OCI-LY7 (cell line): ENCODE results near the gene RAD51B. TPM values are rescaled to one million over a fixed set of nuclear protein-coding genes. Genes with fewer than 3 reads are reported as not detected.

Experiments
- BruUV-seq: library from RNA; stranded (reverse); fragments of 400-500 nt; replicated peaks from 2 replicates; lab custom pipeline; 2021; lab: Mats Ljungman, UMichigan
- CTCF ChIA-PET: fragments of 300-600 bp; sonication (Branson Sonifier 250); formaldehyde crosslinking; loops from one replicate; lab custom pipeline; 2022; ENCODE audit warnings: antibody characterized with exemption; ENCODE audit not compliant: unreplicated experiment; lab: Charles Lee
- POLR2A ChIA-PET: fragments of 300-600 bp; sonication (Branson Sonifier 250); formaldehyde crosslinking; loops from one replicate; lab custom pipeline; 2022; ENCODE audit warnings: antibody characterized with exemption; lab: Charles Lee
- DNase-seq: peaks from one replicate; pipeline ENCODE4 v3.0.0-alpha.2; 2015; ENCODE audit warnings: low spot score
- H2AFZ ChIP-seq: fragments of 200-600 bp; sonication (generic), shearing (Covaris generic); 2 replicates; pipeline ENCODE4 v1.6.1; 2014; ENCODE audit warnings: mild to moderate bottlenecking, antibody characterized with exemption, low read length, moderate library complexity
- H3K27ac ChIP-seq: fragments of 200-600 bp; sonication (generic); 2 replicates; pipeline ENCODE4 v1.5.1; 2014; ENCODE audit warnings: mixed run types, low read depth, mild to moderate bottlenecking, moderate library complexity, low read length, inconsistent platforms; ENCODE audit not compliant: poor library complexity, severe bottlenecking
- H3K36me3 ChIP-seq: fragments of 200-600 bp; sonication (generic); 2 replicates; pipeline ENCODE4 v1.6.1; 2014; ENCODE audit warnings: mild to moderate bottlenecking, antibody characterized with exemption, low read length, moderate library complexity, mixed read lengths; ENCODE audit not compliant: insufficient read depth
- H3K4me1 ChIP-seq: fragments of 200-600 bp; sonication (generic); 2 replicates; pipeline ENCODE4 v1.5.1; 2014; ENCODE audit warnings: mild to moderate bottlenecking, low read length; ENCODE audit not compliant: insufficient read depth, poor library complexity, severe bottlenecking
- H3K4me2 ChIP-seq: fragments of 200-600 bp; sonication (generic); 2 replicates; pipeline ENCODE4 v1.6.1; 2014; ENCODE audit warnings: mild to moderate bottlenecking, low read length
- H3K4me3 ChIP-seq: fragments of 200-600 bp; sonication (generic); 2 replicates; pipeline ENCODE4 v1.5.1; 2014; ENCODE audit warnings: mild to moderate bottlenecking, low read depth, low read length; ENCODE audit not compliant: poor library complexity, severe bottlenecking
- H3K79me2 ChIP-seq: fragments of 200-600 bp; sonication (generic); 2 replicates; pipeline ENCODE4 v1.6.1; 2016; ENCODE audit warnings: low read depth, mild to moderate bottlenecking, low read length, moderate library complexity, mixed read lengths; ENCODE audit not compliant: insufficient read depth
- H3K9me2 ChIP-seq: fragments of 200-600 bp; sonication (generic); 2 replicates; pipeline ENCODE4 v1.6.1; 2016; ENCODE audit warnings: mild to moderate bottlenecking, low read length, mixed read lengths; ENCODE audit not compliant: insufficient read depth
- H3K9me3 ChIP-seq: fragments of 200-600 bp; sonication (generic); 2 replicates; pipeline ENCODE4 v1.6.1; 2014; ENCODE audit warnings: mild to moderate bottlenecking, mixed run types, low read length, mixed read lengths
- H4K20me1 ChIP-seq: fragments of 200-600 bp; sonication (generic); 2 replicates; pipeline ENCODE4 v1.6.1; 2014; ENCODE audit warnings: mild to moderate bottlenecking, antibody characterized with exemption, low read length, moderate library complexity, mixed read lengths; ENCODE audit not compliant: insufficient read depth
- CTCF ChIP-seq: fragments of 200-600 bp; sonication (generic); conservative IDR thresholded peaks from 2 replicates; pipeline ENCODE4 v1.5.1; 2014; ENCODE audit warnings: mild to moderate bottlenecking, antibody characterized with exemption, low read length, moderate library complexity, mixed read lengths
- EZH2phosphoT487 ChIP-seq: fragments of 200-600 bp; sonication (generic); IDR thresholded peaks from 2 replicates; pipeline ENCODE4 v1.6.1; 2018; ENCODE audit warnings: low read depth, borderline replicate concordance, mild to moderate bottlenecking, mixed run types, antibody characterized with exemption, low read length, moderate library complexity, mixed read lengths
- intact Hi-C: fragments of 100-400 bp; cut with micrococcal nuclease; formaldehyde crosslinking; loops from one replicate; pipeline ENCODE4 v1.10.0; 2022; ENCODE audit not compliant: unreplicated experiment
- total RNA-seq, 2 experiments: library from RNA; depleted of rRNA in 1 of 2; stranded (reverse); fragments of >200 nt in 1 of 2; shearing (Covaris generic) in 1 of 2; gene quantifications; 2 replicates each; pipeline ENCODE4 v1.2.3, GENCODE V29; 2014 to 2022

The RAD51B gene
- total RNA-seq, 2 experiments from 2014 or later: 41.4 to 89.9 TPM

GRCh38 chr14:68446243-68447040 lies 626.9 kb downstream of the RAD51B start:
- no peak for DNase-seq
- H3K9me2 ChIP-seq: no peaks in the 10 kb centered on the region
- TF ChIP-seq EZH2phosphoT487: no peak
- H3K9me3 ChIP-seq: no peaks in the 10 kb centered on the region
- no peaks in the 10 kb centered on the region for H3K36me3 ChIP-seq
- ChIA-PET CTCF (no interaction called here), POLR2A (interaction anchor here (1.2 kb wide), 1 partner anchor 42 kb away, joined by 3 read pairs; no protein-coding TSS in a partner anchor)
- no peak overlapping the region for H2AFZ ChIP-seq
- no peaks in the 10 kb centered on the region for H3K79me2 ChIP-seq
- H3K4me2 ChIP-seq: no peak overlapping the region
- intact Hi-C loops: no loop called here
- H3K4me3 ChIP-seq: no peak overlapping the region
- BruUV-seq: no TSS peak
- H3K4me1 ChIP-seq: peaks cover 9% of the 10 kb centered on the region
- no peaks in the 10 kb centered on the region for H4K20me1 ChIP-seq
- no peak overlapping the region for H3K27ac ChIP-seq

- Histone ChIP-seq H3K27ac (no peak overlapping the region), H3K4me3 (no peak overlapping the region), H3K9me2 (no peaks in the 10 kb centered on the region), H4K20me1 (no peaks in the 10 kb centered on the region), H2AFZ (no peak overlapping the region), H3K9me3 (no peaks in the 10 kb centered on the region), H3K79me2 (no peaks in the 10 kb centered on the region), H3K36me3 (no peaks in the 10 kb centered on the region), H3K4me2 (no peak overlapping the region), H3K4me1 (peaks cover 9% of the 10 kb centered on the region)
- ChIA-PET CTCF (no interaction called here), POLR2A (interaction anchor here (0.7 to 1.1 kb wide), 2 partner anchors 8 to 183 kb away, joined by 3 read pairs; no protein-coding TSS in a partner anchor)
- no peak for DNase-seq
- intact Hi-C loops: no loop called here
- BruUV-seq: no TSS peak
- no peak for TF ChIP-seq CTCF
- no peak for TF ChIP-seq EZH2phosphoT487
Observed at GRCh38 chr14:68447581-68448251, 628.1 kb downstream of the RAD51B start.

GRCh38 chr14:68448252-68448902 lies 628.8 kb downstream of the RAD51B start:
- Histone ChIP-seq H4K20me1 (no peaks in the 10 kb centered on the region), H3K9me2 (no peaks in the 10 kb centered on the region), H3K9me3 (no peaks in the 10 kb centered on the region), H3K27ac (no peak overlapping the region), H3K36me3 (no peaks in the 10 kb centered on the region), H3K4me2 (no peak overlapping the region), H2AFZ (no peak overlapping the region), H3K4me1 (peaks cover 9% of the 10 kb centered on the region), H3K79me2 (no peaks in the 10 kb centered on the region), H3K4me3 (no peak overlapping the region)
- ChIA-PET POLR2A (interaction anchor here (1.1 kb wide), 1 partner anchor 182 kb away, joined by 3 read pairs; no protein-coding TSS in a partner anchor), CTCF (no interaction called here)
- TF ChIP-seq CTCF (no peak), EZH2phosphoT487 (no peak)
- no TSS peak for BruUV-seq
- no peak for DNase-seq
- intact Hi-C loops: no loop called here
